ENCODE data around the gene GPC3. TPM values are rescaled to one million over a fixed set of nuclear protein-coding genes. Genes with fewer than 3 reads are reported as not detected.

GPC3 gene
- total and polyA plus RNA-seq, 2 experiments from 2014 or later, result 36.8 to 60.1 TPM

DNA sequence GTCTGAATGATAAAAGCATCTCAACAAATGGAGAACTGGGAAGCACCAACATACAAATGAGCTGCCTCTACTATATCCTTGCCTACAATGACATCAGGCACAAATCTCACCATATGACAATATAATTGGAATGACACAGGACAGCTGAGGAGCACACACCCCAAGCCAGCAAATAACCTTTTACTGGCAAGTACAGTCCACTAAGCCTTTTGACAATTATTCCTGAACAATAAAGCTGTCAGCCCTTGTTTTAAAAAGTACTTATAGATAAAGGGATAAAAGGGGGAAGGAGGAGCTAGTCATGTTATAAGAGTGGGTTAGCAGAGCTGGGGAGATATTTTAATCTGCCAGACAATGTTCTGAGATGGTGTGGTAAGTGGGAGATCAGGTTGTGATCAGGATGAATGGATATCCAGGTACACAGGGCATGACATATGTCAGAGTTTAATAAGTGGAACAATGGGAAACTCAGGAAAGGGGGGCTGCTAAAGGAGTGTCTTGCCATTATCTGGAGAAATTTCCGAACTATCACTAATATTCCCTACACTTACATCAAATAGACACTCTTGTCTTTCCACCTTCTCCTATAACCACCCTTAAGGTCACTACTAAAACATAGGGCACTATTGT, 127.6 kb downstream of the GPC3 start:
- no peaks in the 10 kb centered on the region for H3K36me3 ChIP-seq (ENCODE audit: insufficient read depth)
- H3K36me3 Mint-ChIP-seq (ENCODE audit: low read depth), result no peaks in the 10 kb centered on the region; the same call in 2 of the 3 replicates
- no peaks in the 10 kb centered on the region for H3K4me1 ChIP-seq (ENCODE audit: insufficient read depth)
- H3K9me2 ChIP-seq (ENCODE audit: insufficient read depth), result no peaks in the 10 kb centered on the region
- no peak overlapping the region for H3K27ac Mint-ChIP-seq
- H3K4me1 Mint-ChIP-seq, result peaks cover 7% of the 10 kb centered on the region; the same call in 2 of the 3 replicates
- H3K27ac ChIP-seq (ENCODE audit: low read depth), result no peak overlapping the region
- no peaks in the 10 kb centered on the region for H3K27me3 ChIP-seq (ENCODE audit: insufficient read depth)
- DNase-seq (ENCODE audit: low spot score) (no peak), ATAC-seq (no peak)
- peaks cover 3% of the 10 kb centered on the region for H3K27me3 Mint-ChIP-seq (ENCODE audit: insufficient read depth, low read depth, poor library complexity)
- H3K4me2 ChIP-seq, result no peak overlapping the region
- no peaks in the 10 kb centered on the region for H3F3A ChIP-seq (replicated peaks; ENCODE audit: low read depth)
- no peaks in the 10 kb centered on the region; the same call in 2 of the 3 replicates for H3K9me3 Mint-ChIP-seq
- no peak overlapping the region for H3K4me3 ChIP-seq
- no peak overlapping the region for H3K4me3 Mint-ChIP-seq
- no peaks in the 10 kb centered on the region for H4K20me1 ChIP-seq (replicated peaks; ENCODE audit: insufficient read depth)
- no peak overlapping the region for H2AFZ ChIP-seq
- H3K79me2 ChIP-seq (replicated peaks; ENCODE audit: insufficient read depth), result no peaks in the 10 kb centered on the region
- TF ChIP-seq CTCF (conservative IDR thresholded peaks at IDR 0.05; ENCODE audit: low read depth in 2 of 2) (no peak), ZNF331 (CRISPR knock-in tag; IDR thresholded peaks at IDR 0.05; ENCODE audit: low read depth) (no peak), ZNF462 (CRISPR knock-in tag; IDR thresholded peaks at IDR 0.05) (no peak), ZNF114 (CRISPR knock-in tag; IDR thresholded peaks at IDR 0.05) (no peak), POLR2AphosphoS5 (IDR thresholded peaks at IDR 0.05; ENCODE audit: low read depth) (no peak), EZH2phosphoT487 (IDR thresholded peaks at IDR 0.05; ENCODE audit: unreplicated experiment) (no peak), STAT1 (IDR thresholded peaks at IDR 0.05; ENCODE audit: unreplicated experiment) (no peak)

Data from GM23338 (cell line).